Mononuclear cell (primary cell): Measurements from ENCODE around the gene DCN. TPM values are rescaled to one million over a fixed set of nuclear protein-coding genes. Genes with fewer than 3 reads are reported as not detected.

Experiments
- H3K27me3 ChIP-seq: 2 replicates; pipeline ENCODE4 v1.6.0; 2011; ENCODE audit warnings: low read length, control low read depth; ENCODE audit not compliant: insufficient read depth
- H3K4me1 ChIP-seq: 2 replicates; pipeline ENCODE4 v1.5.1; 2011; ENCODE audit warnings: mild to moderate bottlenecking, low read length, control low read depth; ENCODE audit not compliant: insufficient read depth
- H3K4me3 ChIP-seq: 2 replicates; pipeline ENCODE4 v1.5.1; 2011; ENCODE audit warnings: mild to moderate bottlenecking, low read length, moderate library complexity
- H3K9me3 ChIP-seq: 2 replicates; pipeline ENCODE4 v1.5.1; 2011; ENCODE audit warnings: low read depth, mild to moderate bottlenecking, control low read depth, low read length
- total RNA-seq: library from RNA; depleted of rRNA; stranded (reverse); fragments of >200 nt; gene quantifications from one replicate; pipeline ENCODE4 v1.2.3, GENCODE V29; 2012

Gene DCN
- total RNA-seq, 1 donor = 1.3 TPM

- no peaks in the 10 kb centered on the region for H3K4me1 ChIP-seq
- no peaks in the 10 kb centered on the region for H3K27me3 ChIP-seq
- no peak overlapping the region for H3K4me3 ChIP-seq
- H3K9me3 ChIP-seq = no peaks in the 10 kb centered on the region
These were observed 21.0 kb upstream of the DCN start for GRCh38 chr12:91203610-91204009.

- Histone ChIP-seq H3K4me1 (no peaks in the 10 kb centered on the region), H3K9me3 (no peaks in the 10 kb centered on the region), H3K4me3 (no peak overlapping the region), H3K27me3 (no peaks in the 10 kb centered on the region)
These were observed 19.8 kb upstream of the DCN start for GRCh38 chr12:91202390-91202789.

- no peak overlapping the region for H3K4me3 ChIP-seq
- peaks cover 9% of the 10 kb centered on the region for H3K9me3 ChIP-seq
- H3K27me3 ChIP-seq = no peaks in the 10 kb centered on the region
These were observed 13.8 kb upstream of the DCN start for GRCh38 chr12:91196436-91196835.

GRCh38 chr12:91194500-91194899 lies 11.9 kb upstream of the DCN start:
- Histone ChIP-seq H3K27me3 (no peaks in the 10 kb centered on the region), H3K4me1 (no peaks in the 10 kb centered on the region), H3K9me3 (peaks cover 9% of the 10 kb centered on the region), H3K4me3 (no peak overlapping the region)

More at GRCh38 chr12:91196436-91196835, 13.8 kb upstream of the DCN start:
- no peaks in the 10 kb centered on the region for H3K4me1 ChIP-seq

- Histone ChIP-seq H3K4me3 (no peak overlapping the region), H3K27me3 (no peaks in the 10 kb centered on the region), H3K9me3 (peaks cover 4% of the 10 kb centered on the region), H3K4me1 (no peaks in the 10 kb centered on the region)
These were observed 9.0 kb upstream of the DCN start for GRCh38 chr12:91191513-91192111.

GRCh38 chr12:91189516-91189915 lies 6.9 kb upstream of the DCN start:
- Histone ChIP-seq H3K27me3 (no peaks in the 10 kb centered on the region), H3K4me3 (no peak overlapping the region), H3K9me3 (no peaks in the 10 kb centered on the region), H3K4me1 (no peaks in the 10 kb centered on the region)

- no peaks in the 10 kb centered on the region for H3K9me3 ChIP-seq
- no peak overlapping the region for H3K4me3 ChIP-seq
- no peaks in the 10 kb centered on the region for H3K27me3 ChIP-seq
- no peaks in the 10 kb centered on the region for H3K4me1 ChIP-seq
These were observed 6.2 kb upstream of the DCN start for GRCh38 chr12:91188778-91189177.

GRCh38 chr12:91186156-91186555 lies 3.5 kb upstream of the DCN start:
- H3K4me3 ChIP-seq = no peak overlapping the region
- no peaks in the 10 kb centered on the region for H3K4me1 ChIP-seq
- no peaks in the 10 kb centered on the region for H3K9me3 ChIP-seq
- no peaks in the 10 kb centered on the region for H3K27me3 ChIP-seq

- Histone ChIP-seq H3K4me3 (no peak overlapping the region), H3K4me1 (no peaks in the 10 kb centered on the region), H3K27me3 (no peaks in the 10 kb centered on the region)
These were observed 2.8 kb upstream of the DCN start for GRCh38 chr12:91185421-91185820.

GRCh38 chr12:91183551-91183950 lies 934 bp upstream of the DCN start:
- no peaks in the 10 kb centered on the region for H3K27me3 ChIP-seq
- no peak overlapping the region for H3K4me3 ChIP-seq
- H3K9me3 ChIP-seq = no peaks in the 10 kb centered on the region
- no peaks in the 10 kb centered on the region for H3K4me1 ChIP-seq

More at GRCh38 chr12:91185421-91185820, 2.8 kb upstream of the DCN start:
- no peaks in the 10 kb centered on the region for H3K9me3 ChIP-seq

- H3K9me3 ChIP-seq = no peaks in the 10 kb centered on the region
- no peaks in the 10 kb centered on the region for H3K27me3 ChIP-seq
- no peak overlapping the region for H3K4me3 ChIP-seq
- H3K4me1 ChIP-seq = no peaks in the 10 kb centered on the region
These were observed 1.8 kb downstream of the DCN start for GRCh38 chr12:91180582-91181395.

- H3K9me3 ChIP-seq = no peaks in the 10 kb centered on the region
These were observed 2.6 kb downstream of the DCN start for GRCh38 chr12:91179966-91180561.

GRCh38 chr12:91179315-91179714 lies 3.3 kb downstream of the DCN start:
- Histone ChIP-seq H3K9me3 (no peaks in the 10 kb centered on the region), H3K27me3 (no peaks in the 10 kb centered on the region), H3K4me3 (no peak overlapping the region)

More at GRCh38 chr12:91179966-91180561, 2.6 kb downstream of the DCN start:
- H3K4me1 ChIP-seq = no peaks in the 10 kb centered on the region
- no peak overlapping the region for H3K4me3 ChIP-seq
- no peaks in the 10 kb centered on the region for H3K27me3 ChIP-seq

GRCh38 chr12:91178781-91179180 lies 3.8 kb downstream of the DCN start:
- Histone ChIP-seq H3K27me3 (no peaks in the 10 kb centered on the region), H3K4me1 (no peaks in the 10 kb centered on the region), H3K9me3 (no peaks in the 10 kb centered on the region), H3K4me3 (no peak overlapping the region)

More at GRCh38 chr12:91179315-91179714, 3.3 kb downstream of the DCN start:
- H3K4me1 ChIP-seq = no peaks in the 10 kb centered on the region

- Histone ChIP-seq H3K4me1 (no peaks in the 10 kb centered on the region), H3K27me3 (no peaks in the 10 kb centered on the region), H3K4me3 (no peak overlapping the region), H3K9me3 (no peaks in the 10 kb centered on the region)
These were observed 4.5 kb downstream of the DCN start for GRCh38 chr12:91178139-91178561.
